OCI-LY3 (cell line): ENCODE data around the gene STX1A.

Experiments used
- H2AFZ ChIP-seq: fragments of 200-600, 300-600 bp; shearing (Covaris generic); 2 replicates; pipeline ENCODE4 v1.6.0; 2014; ENCODE audit warnings: antibody characterized with exemption, low read depth, low read length
- H3K27ac ChIP-seq: fragments of 200-600, 300-600 bp; sonication (generic); 2 replicates; pipeline ENCODE4 v1.5.1; 2014; ENCODE audit warnings: mild to moderate bottlenecking, low read length, moderate library complexity, mixed read lengths
- H3K27me3 ChIP-seq: fragments of 200-600, 300-600 bp; sonication (generic); 2 replicates; pipeline ENCODE4 v1.6.1; 2014; ENCODE audit warnings: low read depth, low read length, mixed read lengths
- H3K36me3 ChIP-seq: fragments of 200-600, 300-600 bp; sonication (generic); replicated peaks from 2 replicates; pipeline ENCODE3; 2014; ENCODE audit warnings: low read depth, low read length, mixed read lengths
- H3K4me1 ChIP-seq: fragments of 300-600, 200-600 bp; sonication (generic); 2 replicates; pipeline ENCODE4 v1.6.1; 2014; ENCODE audit warnings: low read length, mixed read lengths
- H3K4me2 ChIP-seq: fragments of 200-600, 300-600 bp; sonication (generic); 2 replicates; pipeline ENCODE4 v1.6.1; 2014; ENCODE audit warnings: low read length, mixed read lengths
- H3K4me3 ChIP-seq: fragments of 300-600, 200-600 bp; sonication (generic); 2 replicates; pipeline ENCODE4 v1.5.1; 2014; ENCODE audit warnings: antibody characterized with exemption, mild to moderate bottlenecking, low read length, moderate library complexity
- H3K79me2 ChIP-seq: fragments of 300-600, 200-600 bp; shearing (Covaris generic); 2 replicates; pipeline ENCODE4 v1.6.1; 2014; ENCODE audit warnings: mild to moderate bottlenecking, low read length, mixed read lengths
- H3K9ac ChIP-seq: fragments of 300-600, 200-600 bp; shearing (Covaris generic); 2 replicates; pipeline ENCODE4 v1.6.0; 2014; ENCODE audit warnings: mild to moderate bottlenecking, low read length, moderate library complexity
- H3K9me3 ChIP-seq: fragments of 200-600, 300-600 bp; shearing (Covaris generic); 2 replicates; pipeline ENCODE4 v1.6.1; 2014; ENCODE audit warnings: low read length, mixed read lengths; ENCODE audit not compliant: insufficient read depth
- H4K20me1 ChIP-seq: fragments of 200-600, 300-600 bp; sonication (generic); 2 replicates; pipeline ENCODE4 v1.6.1; 2016; ENCODE audit warnings: low read length, mixed read lengths; ENCODE audit not compliant: insufficient read depth
- CTCF ChIP-seq: fragments of 200-600, 300-600 bp; sonication (generic); IDR thresholded peaks from 2 replicates; pipeline ENCODE4 v1.5.1; 2014; ENCODE audit warnings: antibody characterized with exemption, low read length, low read depth
- EZH2phosphoT487 ChIP-seq: fragments of 200-600 bp; shearing (Covaris generic); IDR thresholded peaks from 2 replicates; pipeline ENCODE4 v1.6.1; 2018; ENCODE audit warnings: antibody characterized with exemption, mixed run types, low read depth

STX1A gene

GRCh38 chr7:73699370-73700068, 19.9 kb downstream of the STX1A start:
- no peak overlapping the region for H3K4me2 ChIP-seq
- H3K9me3 ChIP-seq = no peaks in the 10 kb centered on the region
- H3K9ac ChIP-seq = no peak overlapping the region
- H3K4me3 ChIP-seq = no peak overlapping the region
- peaks cover 32% of the 10 kb centered on the region for H3K36me3 ChIP-seq
- no peaks in the 10 kb centered on the region for H3K79me2 ChIP-seq
- H3K27ac ChIP-seq = no peak overlapping the region
- no peaks in the 10 kb centered on the region for H3K27me3 ChIP-seq
- TF ChIP-seq EZH2phosphoT487 (no peak), CTCF (no peak)
- H2AFZ ChIP-seq = no peak overlapping the region
- H4K20me1 ChIP-seq = no peaks in the 10 kb centered on the region; the same call in 1 of the 2 replicates
- H3K4me1 ChIP-seq = no peaks in the 10 kb centered on the region

- Histone ChIP-seq H3K27ac (no peak overlapping the region), H3K9me3 (no peaks in the 10 kb centered on the region), H3K79me2 (no peaks in the 10 kb centered on the region), H4K20me1 (no peaks in the 10 kb centered on the region; the same call in 1 of the 2 replicates), H3K4me3 (no peak overlapping the region), H3K4me2 (no peak overlapping the region), H2AFZ (no peak overlapping the region), H3K4me1 (no peaks in the 10 kb centered on the region), H3K9ac (no peak overlapping the region), H3K36me3 (peaks cover 43% of the 10 kb centered on the region), H3K27me3 (no peaks in the 10 kb centered on the region)
- TF ChIP-seq EZH2phosphoT487 = no peak
- no peak for TF ChIP-seq CTCF
Measured at GRCh38 chr7:73698410-73698809, 21.1 kb downstream of the STX1A start.

GRCh38 chr7:73696372-73696771, 23.1 kb downstream of the STX1A start:
- no peaks in the 10 kb centered on the region for H3K4me1 ChIP-seq
- H2AFZ ChIP-seq = no peak overlapping the region
- H4K20me1 ChIP-seq = no peaks in the 10 kb centered on the region; the same call in 1 of the 2 replicates
- no peak overlapping the region for H3K4me2 ChIP-seq
- no peak overlapping the region for H3K27ac ChIP-seq
- peaks cover 51% of the 10 kb centered on the region for H3K36me3 ChIP-seq
- H3K9ac ChIP-seq = no peak overlapping the region
- H3K4me3 ChIP-seq = no peak overlapping the region
- no peaks in the 10 kb centered on the region for H3K9me3 ChIP-seq
- TF ChIP-seq EZH2phosphoT487 (no peak), CTCF (no peak)
- H3K79me2 ChIP-seq = no peaks in the 10 kb centered on the region
- H3K27me3 ChIP-seq = no peaks in the 10 kb centered on the region

- H3K36me3 ChIP-seq = peaks cover 64% of the 10 kb centered on the region
Measured at GRCh38 chr7:73690646-73691045, 28.8 kb downstream of the STX1A start.

More at GRCh38 chr7:73690646-73691045, 28.8 kb downstream of the STX1A start:
- H3K27me3 ChIP-seq = no peaks in the 10 kb centered on the region
- no peak overlapping the region for H3K9ac ChIP-seq
- peaks cover 9% of the 10 kb centered on the region for H3K4me1 ChIP-seq
- TF ChIP-seq EZH2phosphoT487 (no peak), CTCF (no peak)
- no peak overlapping the region for H3K27ac ChIP-seq
- H3K4me3 ChIP-seq = no peak overlapping the region
- peaks cover 45% of the 10 kb centered on the region for H3K79me2 ChIP-seq
- no peak overlapping the region for H3K4me2 ChIP-seq
- no peak overlapping the region for H2AFZ ChIP-seq
- no peaks in the 10 kb centered on the region for H4K20me1 ChIP-seq
- H3K9me3 ChIP-seq = no peaks in the 10 kb centered on the region
